IPS-18c (cell line): Measurements from ENCODE around the gene C20orf204.
"Not testable (repeated sequence)": the region's sequence is repeated elsewhere in the genome, so short reads cannot be mapped to it uniquely, and the experiment has no call there.

ENCODE experiments used
- H3K4me3 ChIP-seq: 2 replicates; pipeline ENCODE4 v1.7.0; 2013; ENCODE audit warnings: low read depth, mild to moderate bottlenecking, low read length, moderate library complexity; ENCODE audit not compliant: insufficient read depth
- H3K9me3 ChIP-seq: one replicate; pipeline ENCODE4 v1.6.1; 2013; ENCODE audit warnings: mild to moderate bottlenecking, low read length, moderate library complexity; ENCODE audit not compliant: control insufficient read depth, insufficient read depth

C20orf204 gene

GRCh38 chr20:64083378-64083803 is 47.4 kb downstream of the C20orf204 start:
- peaks cover 2% of the 10 kb centered on the region for H3K9me3 ChIP-seq
- peak overlapping the region; percentile 56 for H3K4me3 ChIP-seq

- Histone ChIP-seq H3K4me3 (peak within 1 kb of the TSS; percentile 56), H3K9me3 (peaks cover 2% of the 10 kb centered on the region)
Measured at GRCh38 chr20:64083804-64084684, 48.1 kb downstream of the C20orf204 start, which contains the start of gene LKAAEAR1. LKAAEAR1 (minus strand) TSS chr20:64084398; CDS start chr20:64084219, 179 bp downstream.

- Histone ChIP-seq H3K4me3 (peak overlapping the region; percentile 36; the same call in 1 of the 2 replicates), H3K9me3 (peaks cover 2% of the 10 kb centered on the region)
Measured at GRCh38 chr20:64084685-64085152, 48.7 kb downstream of the C20orf204 start.

- Histone ChIP-seq H3K9me3 (peaks cover 2% of the 10 kb centered on the region), H3K4me3 (no peak overlapping the region)
Measured at GRCh38 chr20:64086801-64087200, 50.8 kb downstream of the C20orf204 start.

- H3K4me3 ChIP-seq, H3K9me3 ChIP-seq: not testable (repeated sequence)
Measured at GRCh38 chr20:64087226-64087825, 51.3 kb downstream of the C20orf204 start.

- H3K9me3 ChIP-seq, H3K4me3 ChIP-seq: not testable (repeated sequence)
Measured at GRCh38 chr20:64088586-64088985, 52.6 kb downstream of the C20orf204 start.
